DMS114 treated with DMSO at 0.1 percent for 48 hours (cell line): ENCODE results near the gene KDM4B.

Experiments used
- DNase-seq: peaks from one replicate; lab custom pipeline; 2025; ENCODE audit not compliant: unreplicated experiment; lab: John Stamatoyannopoulos, UW

Gene KDM4B

DNA sequence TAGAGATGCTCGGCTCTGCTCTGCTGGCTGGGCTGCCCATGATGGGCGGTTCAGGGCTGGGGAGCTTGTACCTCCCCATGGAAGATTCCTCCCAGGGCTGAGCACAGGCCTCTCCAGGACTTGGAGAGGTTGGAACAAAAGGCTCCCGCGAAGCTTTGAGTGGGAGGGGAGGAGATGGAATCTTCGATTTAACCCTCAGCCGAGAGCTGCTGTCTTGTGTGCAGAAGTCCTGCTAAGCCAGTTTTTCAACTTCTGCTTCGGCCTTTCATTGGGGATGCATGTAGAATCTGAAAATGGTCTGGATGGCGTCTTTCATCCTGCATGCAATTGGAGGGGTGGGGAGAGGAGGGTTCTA is 163.3 kb downstream of the KDM4B start:
- no peak for DNase-seq

DNA sequence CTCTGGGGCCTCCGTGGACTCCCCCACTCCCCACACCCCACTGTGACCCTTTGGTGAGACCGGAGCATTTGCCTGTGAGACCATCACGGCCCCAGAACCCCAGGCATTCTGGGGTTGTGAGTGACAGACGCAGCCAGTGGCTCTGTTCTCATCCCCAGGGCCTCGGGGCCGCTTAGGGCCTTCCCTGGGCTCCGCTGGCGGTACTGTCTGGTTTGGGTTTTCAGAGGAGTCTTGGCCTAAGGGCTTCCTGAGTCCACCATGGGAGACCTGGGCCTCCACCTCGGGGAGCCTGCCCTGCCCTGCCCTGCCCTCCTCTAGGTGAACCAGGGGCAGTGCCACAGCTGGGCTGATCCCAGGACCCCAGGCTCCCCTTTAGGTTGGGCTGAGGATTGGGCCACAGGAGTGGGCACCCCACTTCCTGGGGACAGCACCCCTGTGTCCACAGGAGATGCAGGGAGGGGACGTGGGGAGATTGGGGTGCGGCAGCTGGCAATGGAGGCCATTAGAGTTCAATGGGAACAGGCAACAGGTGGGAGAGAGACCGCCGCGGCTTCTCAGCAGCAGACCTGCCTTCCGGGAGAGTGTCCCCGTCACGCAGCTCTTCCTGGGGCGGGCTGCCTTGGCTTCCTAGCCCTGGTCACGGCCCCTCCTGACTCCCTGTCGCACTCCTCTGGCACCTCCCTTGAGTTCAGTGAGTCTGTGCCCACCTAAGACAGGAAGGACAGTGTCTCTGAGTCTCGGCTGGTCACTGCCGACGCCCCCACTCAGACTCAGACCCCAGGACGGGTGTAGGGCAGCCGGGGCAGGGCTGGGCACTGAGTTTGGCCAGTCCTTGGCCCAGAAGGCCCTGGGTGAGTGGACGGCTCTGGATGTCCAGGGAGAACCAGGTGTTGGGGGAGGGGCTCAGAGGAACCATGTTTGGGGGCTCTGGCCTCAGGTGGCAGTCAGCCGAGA is 164.1 kb downstream of the KDM4B start:
- no peak for DNase-seq

DNA sequence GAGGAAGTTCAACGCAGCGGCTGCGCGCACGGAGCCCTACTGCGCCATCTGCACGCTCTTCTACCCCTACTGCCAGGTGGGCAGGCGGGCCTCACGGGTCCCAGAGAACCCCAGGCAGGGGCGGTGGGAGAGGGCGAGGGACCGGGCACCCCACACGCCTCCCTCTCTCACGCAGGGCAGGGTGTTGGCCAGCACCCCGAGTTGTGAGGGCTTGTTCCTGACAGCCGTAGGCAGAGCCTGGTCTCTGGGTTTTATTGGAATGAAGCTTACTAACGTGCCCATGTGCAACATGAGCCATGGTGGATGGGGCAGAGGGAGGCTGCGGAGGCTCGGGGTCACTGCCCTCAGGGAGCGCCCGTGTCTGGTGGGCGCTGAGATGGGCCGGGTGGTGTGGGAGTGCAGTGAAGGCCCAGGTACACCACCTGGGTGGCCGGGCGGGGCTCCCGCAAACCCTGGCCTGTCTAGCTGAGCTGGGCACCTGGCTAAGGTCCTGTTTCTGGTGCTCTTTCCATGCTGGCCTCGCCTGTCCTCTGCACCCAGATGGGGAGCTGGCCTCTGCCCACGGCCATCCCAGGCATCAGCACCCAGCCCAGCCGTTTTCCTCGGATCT is 165.2 kb downstream of the KDM4B start:
- no peak for DNase-seq

DNA sequence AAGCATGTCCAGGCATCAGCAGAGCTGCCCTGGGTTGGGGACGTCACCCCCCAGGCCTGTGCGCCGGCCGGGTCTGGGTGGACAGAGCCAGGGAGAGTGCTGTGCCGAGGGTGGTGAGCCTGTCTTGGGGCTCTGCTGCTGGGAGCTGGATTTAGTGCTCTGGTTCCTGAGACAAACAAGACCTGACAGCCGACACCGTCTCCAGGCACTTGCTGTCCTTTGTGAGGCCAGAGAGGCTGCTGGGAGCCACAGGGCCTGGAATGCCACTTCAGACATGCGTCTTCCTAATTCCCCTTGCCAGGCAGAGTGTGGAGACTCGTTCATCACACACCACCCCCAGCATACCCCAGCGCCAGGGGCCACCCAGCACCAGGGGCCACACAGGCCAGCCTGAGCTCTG is 165.8 kb downstream of the KDM4B start:
- no peak for DNase-seq

DNA sequence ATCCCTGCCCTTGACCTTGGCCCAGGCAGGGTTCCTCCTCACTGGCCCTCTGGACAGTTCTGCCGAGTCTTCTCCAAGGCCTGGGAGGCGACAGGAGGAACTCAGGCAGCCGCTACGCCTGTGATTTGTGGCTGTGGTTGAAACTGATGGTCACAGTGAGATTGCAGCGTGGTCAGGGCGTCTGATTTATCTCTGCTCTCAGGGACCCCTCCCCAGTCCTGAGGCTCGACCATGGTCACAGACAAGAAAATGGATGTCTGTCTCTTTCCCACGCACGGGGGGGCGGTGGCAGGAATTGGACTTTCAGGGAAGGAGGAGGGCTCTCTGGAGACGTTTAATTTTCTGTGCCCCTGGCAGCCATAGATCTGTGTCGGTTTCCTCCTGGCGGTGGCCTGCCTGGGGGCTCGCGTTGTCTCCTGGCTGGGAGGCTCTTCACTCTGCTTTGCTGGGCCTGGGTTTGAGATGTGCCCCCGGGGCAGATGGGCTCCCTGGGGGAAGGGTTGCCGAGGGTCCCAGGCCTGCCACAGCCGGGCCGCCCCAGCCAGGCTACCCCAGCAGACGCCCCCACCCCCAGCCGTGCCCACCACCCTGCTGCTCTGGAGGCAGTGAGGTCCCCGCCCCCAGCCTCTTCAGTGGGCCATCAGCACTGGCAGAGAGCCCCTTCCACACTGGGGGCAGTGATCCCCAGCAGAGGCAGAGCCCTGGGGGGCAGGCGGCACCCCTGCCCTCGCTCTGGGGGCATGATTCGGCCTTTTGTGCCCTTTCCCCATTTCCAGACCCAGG is 167.4 kb downstream of the KDM4B start:
- DNase-seq, result no peak

DNA sequence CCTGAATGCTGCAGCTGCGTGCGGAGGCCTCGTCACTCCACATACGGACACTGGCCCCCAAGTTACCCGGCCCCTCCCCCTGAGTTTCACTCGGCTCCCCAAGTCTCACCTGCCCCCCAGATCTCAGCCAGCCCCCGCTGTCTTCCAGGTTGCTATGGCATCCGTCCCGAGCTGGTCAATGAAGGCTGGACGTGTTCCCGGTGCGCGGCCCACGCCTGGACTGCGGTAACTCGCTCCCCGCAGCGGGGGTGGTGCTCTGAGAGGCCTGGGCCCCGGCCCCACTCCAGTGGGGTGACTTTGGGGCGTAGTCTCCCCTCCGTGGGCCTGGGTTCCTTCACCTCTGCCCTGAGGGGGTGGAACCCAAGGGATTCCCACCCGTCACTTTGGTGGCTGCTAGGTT is 168.2 kb downstream of the KDM4B start:
- no peak for DNase-seq

DNA sequence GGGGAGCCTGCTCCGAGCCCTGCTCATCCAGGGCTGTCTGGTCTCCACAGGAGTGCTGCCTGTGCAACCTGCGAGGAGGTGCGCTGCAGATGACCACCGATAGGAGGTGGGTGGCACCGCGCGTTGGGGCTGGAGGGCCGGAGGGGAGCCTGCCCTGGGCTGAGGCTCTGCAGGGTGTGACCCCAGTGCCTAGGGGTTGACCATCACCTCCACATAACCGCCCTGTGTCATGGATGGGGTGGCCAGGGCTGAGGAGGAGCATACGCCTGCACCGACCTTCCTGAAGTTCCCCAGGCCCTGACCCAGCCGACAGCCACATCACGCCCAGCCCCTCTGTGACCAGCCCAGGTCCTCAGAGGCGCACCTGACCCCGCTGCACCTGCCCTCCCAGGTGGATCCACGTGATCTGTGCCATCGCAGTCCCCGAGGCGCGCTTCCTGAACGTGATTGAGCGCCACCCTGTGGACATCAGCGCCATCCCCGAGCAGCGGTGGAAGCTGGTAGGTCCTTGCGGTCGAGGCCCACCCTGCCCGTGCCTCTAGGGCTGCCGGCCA is 168.7 kb downstream of the KDM4B start:
- DNase-seq, result no peak

DNA sequence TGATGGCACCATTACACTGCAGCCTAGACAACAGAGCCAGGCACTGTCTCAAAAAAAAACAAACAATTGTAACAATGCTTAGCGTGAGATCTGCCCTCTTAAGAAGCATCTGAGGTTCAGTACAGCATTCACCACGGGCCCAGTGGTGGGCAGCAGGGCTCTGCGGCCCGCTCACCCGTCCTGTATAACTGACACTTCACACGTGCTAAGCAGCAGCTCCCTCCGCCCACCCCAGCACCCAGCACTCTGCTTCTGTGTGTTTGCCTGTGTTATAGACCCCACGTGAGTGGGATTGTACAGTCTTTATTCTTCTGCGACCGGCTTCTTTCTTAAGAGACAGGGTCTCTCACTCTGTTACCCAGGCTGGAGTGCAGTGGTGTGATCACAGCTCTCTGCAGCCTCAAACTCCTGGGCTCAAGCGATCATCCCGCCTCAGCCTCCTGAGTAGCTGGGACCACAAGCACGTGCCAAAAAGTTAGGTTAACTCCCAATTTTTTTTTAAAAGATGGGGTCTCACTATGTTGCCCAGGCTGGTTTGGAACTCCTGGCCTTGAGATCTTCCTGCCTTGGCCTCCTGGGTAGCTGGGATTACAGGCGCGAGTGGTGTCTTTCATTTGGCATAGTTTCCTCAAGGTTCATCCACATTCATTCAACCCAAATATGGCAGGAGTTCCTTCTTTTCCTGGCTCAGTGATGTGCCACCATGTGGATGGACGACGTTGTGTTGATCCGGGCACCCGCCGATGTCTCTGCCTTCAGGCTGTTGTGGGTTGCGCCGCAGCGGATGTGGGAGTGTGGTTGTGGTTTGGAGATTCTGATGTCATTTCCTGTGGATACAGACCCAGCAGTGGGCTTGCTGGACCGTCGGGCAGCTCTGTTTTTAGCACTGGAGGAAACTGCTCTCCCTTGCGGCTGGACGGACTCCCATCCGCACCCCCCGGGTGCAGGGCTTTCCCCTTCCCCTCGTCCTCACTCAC is 170.0 kb downstream of the KDM4B start:
- no peak for DNase-seq

DNA sequence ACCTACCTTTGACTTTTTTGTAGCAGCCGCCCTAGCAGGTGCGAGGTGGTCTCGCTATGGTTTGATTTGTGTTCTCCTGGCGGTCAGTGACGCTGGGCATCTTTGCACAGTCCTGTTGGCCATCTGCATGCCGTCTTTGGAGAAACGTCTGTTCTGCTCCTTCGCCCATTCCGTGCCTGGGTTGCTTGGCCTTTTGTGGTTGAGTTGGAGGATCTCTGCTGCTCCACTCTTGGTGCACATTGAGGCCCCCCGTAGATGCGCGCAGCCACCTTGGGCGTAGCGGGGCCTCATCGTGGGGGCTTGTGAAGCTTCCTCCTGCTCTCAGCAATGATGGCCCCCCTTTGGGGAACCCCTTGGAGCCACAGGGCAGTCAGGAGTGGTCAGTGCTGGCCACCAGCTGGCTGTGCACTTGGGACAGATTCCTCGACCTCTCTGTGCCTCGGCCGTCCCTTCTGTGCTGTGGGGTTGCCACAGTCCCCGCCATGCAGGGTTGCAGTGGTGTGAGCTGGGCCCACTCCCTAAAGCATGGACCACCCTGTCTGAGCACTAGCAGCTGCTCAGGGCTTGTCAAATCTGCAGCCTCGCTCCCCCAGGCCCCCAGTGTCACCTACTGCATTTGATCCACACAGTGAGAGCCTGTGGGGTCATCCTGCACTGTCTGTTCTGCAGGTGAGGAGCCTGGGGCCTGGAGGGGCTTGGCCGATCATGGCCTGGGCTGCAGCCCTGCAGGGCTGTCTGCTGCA is 170.8 kb downstream of the KDM4B start:
- no peak for DNase-seq

DNA sequence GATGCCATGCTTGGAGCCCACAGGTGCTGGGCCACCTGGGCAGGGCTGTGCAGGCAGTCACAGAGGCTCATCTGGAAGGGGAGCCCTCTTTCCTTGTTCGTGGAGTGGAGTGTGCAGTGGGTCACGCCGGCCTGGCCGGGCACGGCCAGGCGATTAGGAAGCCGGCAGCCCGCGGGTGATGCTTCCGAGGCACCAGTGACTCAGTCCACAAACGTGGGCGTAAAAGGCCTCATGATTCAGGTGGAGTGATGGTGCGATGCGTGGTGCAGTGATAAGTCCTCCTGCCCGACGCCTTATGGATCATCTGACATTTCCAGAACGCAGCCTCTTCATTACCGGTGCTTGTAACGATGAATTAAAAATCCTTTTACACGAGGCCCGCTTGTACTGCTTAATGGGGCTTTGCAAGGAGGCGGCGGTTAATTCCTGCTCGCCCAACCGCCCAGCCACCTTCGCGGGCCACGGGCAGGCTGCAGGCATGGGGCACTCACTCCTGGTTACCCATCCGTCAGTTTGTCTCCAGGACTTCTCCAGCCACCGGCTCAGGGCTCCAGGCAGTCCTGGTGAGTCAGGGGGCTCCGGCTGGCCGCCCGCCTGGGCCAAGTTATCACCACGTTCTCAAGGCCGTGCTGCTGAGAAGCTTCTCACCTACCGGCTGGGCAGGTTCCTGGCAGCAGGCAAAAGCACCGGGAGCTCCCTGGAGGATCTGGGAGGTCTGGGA is 172.4 kb downstream of the KDM4B start:
- no peak for DNase-seq

DNA sequence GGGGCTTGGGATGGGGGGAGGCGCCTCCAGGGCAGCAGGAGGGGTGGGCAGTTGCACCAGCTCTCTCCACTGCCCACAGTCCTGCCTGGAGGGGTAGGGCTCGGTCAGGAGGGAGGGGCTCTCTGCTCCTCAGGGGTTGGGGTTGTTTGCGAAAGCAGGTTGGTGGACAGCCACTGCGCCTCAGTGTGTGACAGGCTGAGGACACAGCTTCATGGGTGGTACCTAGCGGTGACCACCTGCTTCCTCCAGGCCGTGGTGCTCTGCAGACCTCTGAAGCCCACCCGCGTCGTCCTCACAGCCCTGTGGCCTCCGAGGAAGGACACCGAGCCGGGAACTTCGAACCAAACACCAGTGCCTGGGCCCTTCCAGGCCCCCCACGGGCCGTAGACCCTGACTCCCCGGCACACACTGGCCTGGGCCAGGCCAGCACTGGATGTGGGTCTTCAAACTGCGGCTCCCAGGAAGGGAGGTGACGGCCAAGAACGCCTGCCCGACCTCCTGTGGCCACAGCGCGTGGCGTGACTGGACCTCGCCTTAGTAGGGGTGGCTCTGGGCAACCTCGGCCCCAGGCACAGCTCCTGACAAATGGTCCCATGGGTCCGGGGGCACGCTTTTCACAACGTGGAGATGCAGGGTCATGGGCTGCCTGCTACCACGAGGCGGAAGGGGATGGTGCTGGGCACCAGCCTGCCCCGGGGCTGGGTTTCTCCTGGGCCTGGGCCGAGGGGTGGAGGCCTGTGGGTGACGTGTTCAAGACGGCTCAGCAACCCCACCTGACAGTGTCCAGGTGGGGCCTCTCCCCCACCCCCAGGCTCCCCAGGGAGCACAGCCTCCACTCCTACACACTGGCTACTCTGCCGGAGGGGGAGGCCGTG is 173.2 kb downstream of the KDM4B start:
- DNase-seq, result no peak

DNA sequence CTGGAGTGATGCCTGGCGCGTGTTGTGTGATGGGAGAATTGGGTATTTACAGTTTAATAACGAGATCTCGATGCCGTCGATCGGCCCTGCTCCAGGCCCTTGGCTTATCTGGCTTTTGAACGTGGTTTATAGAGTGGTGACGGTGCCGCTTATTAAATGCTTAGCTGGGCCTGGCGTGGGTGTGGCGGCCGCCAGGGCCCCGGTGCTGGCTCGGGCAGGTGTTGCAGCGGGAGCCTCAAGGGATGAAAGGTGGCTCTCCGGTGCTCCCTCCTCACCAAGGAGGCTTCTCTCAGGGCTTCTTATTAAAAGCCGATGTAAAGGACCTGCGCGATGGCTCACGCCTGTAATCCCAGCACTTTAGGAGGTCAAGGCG is 173.8 kb downstream of the KDM4B start:
- DNase-seq, result no peak

DNA sequence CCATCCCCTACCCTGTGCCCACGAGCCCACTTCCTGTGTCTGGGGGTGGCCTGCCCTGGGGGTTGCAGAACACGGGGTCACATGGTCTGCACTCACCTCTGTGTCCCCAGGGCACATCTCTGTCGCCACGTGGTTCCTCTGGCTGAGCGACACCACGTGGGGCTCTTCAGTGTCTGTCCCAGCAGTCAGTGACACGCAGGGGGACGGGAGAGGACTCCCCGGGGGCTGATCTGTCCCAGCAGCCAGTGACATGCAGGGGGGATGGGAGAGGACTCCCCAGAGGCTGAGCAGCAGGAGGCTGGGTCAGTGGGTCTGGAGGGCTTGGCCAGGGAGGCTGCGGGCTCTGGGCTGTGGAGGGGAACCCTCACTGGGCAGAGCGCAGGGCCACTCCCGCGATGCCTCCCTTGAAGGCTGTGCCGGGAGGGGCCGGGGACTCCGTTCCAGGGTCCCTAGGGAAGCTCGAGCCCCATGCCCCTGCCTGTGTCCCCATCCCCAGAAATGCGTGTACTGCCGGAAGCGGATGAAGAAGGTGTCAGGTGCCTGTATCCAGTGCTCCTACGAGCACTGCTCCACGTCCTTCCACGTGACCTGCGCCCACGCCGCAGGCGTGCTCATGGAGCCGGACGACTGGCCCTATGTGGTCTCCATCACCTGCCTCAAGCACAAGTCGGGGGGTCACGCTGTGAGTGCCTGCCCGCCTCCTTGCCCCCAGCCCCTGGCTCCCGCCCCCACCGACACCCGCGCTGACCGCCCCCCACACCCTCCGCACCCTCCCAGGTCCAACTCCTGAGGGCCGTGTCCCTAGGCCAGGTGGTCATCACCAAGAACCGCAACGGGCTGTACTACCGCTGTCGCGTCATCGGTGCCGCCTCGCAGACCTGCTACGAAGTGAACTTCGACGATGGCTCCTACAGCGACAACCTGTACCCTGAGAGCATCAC is 174.8 kb downstream of the KDM4B start:
- no peak for DNase-seq

DNA sequence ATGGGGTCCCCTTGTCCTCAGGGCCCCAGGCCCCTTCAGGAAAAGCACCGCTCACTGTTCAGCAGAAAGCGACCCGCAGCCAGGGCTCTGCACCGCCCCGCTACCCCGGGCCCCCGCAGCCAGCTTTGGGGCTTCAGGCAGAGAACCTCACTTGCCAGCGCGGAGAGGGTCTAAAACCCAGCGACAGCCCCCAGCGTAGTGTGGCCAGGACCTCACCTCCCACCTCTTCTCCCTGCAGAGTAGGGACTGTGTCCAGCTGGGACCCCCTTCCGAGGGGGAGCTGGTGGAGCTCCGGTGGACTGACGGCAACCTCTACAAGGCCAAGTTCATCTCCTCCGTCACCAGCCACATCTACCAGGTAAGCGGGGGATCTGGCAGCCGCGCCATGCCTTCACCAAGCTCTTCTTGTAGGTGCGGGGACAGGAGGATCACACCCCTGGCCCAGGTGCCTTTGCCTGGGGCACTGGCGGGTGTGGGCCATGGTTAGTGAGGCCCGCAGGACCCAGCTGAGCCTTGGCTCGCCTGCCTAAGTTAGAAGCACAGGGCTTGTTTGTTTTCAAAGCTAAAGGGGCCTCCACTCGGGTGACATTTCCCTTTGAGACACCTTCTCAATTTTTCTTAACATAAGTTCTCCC is 175.7 kb downstream of the KDM4B start:
- no peak for DNase-seq

DNA sequence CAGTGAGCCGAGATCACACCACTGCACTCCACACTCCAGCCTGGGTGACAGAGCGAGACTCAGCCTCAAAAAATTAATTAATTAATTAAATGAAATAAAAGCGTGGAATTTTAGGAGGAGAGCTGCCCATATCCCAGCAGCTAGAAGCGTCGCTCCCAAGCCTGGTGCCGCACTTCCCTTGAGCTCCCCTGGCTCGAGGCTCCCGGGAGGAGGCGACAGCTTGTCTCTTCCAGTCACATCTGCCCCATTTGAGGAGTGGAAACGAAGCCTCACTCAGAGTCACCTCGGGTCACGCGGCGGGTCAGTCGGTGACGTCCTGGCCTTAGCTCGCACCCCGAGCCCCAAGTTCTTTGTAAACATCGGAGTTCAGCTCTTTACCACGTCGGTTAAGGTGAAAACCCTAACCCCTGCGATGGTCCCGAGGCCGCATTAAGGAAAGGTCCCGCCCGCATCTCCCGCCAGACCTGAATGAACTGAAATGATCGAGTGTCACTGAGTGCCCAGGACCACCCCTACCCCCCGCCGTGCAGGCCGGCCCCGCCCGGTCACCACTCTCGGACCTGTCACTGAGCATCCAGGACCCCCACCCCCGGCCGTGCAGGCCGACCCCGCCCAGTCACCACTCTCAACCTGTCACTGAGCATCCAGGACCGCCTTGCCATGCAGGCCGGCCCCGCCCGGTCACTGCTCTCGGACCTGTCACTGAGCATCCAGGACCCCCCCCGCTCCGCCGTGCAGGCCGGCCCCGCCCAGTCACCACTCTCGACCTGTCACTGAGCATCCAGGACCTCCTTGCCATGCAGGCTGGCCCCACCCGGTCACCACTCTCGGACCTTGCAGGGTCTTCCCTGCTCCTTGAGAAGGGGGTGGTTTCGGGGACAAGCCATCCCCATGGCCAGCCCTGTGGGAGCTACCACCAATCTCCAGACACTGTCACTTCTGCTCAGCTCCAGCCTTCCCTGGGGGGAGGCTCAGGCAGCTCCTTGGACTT is 176.9 kb downstream of the KDM4B start:
- DNase-seq, result no peak
